NCI-H2107 treated with DMSO at 0.1 percent for 48 hours (cell line): ENCODE results near the gene SYDE1.

Experiments
- DNase-seq: peaks from one replicate; lab custom pipeline; 2025; ENCODE audit not compliant: unreplicated experiment; lab: John Stamatoyannopoulos, UW

Gene SYDE1

DNA sequence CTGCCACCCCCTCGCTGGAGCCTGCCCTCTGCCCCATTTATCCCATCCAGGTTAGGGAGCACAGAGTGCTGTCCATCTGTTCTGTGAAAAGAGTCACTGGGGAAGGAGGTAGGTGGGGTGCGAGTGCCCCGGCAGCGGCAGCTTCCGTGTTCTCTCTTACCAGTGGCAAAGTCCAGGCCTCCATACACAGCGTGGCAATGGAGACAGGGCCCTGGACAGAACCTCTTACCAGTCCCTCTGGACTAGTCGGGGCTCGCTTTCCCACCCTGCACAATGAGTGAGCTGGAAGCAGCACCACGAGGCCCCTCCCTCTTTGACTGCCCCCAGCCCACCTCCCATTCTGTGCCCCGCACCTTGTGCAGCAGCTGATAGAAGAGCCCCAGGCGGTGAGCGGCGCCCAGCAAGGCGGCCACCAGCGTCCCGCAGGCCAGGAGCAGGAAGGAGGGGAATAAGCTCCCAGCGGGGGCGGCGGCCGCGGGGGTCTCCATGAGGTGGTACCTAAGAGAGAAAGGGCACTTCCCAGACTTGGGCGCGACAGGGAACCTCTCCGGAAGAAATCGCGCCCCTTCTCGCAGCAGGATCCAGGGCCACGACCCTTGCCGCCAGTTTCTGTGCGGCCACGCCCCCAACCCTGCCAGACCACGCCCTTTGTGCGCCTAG lies 17.5 kb downstream of the SYDE1 start:
- DNase-seq, result no peak

DNA sequence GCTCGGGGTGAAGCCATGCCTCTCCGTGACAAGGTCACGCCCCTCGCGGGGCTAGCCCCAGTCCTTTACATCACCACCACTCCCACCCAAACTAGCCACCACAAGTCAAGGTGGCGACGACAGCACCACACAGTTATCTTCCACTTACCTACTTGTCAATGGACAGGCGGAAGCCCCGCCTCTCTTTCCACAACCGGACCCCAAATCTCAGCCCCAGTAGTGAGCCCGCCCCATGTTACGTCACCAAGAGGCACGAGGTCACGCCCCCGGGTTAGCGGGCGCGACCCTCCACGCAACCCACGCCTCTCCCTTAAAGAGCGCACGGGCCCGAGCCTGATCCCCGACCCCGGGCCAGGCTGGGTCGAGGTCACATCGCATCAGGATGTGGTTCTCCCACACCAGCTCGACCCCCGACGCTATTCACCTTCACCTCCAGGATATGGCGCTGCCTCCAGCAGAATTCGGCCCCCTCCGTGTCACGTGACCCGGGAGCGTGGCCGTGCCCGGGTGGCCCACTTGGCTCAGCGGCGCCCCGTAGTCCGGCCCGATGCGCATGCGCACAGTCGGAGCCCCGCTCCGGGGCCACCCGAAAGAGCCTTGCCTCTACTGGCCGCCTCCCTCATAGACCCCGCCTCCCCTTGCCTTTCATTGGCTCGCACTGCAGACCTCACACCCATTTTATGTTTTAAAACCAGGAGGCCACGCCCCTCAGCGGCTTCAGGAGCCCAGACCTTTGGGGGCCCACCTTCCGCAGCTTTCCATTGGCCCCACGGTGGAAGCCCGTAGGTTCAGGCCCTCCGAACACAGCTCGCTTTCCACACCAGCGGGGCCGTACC lies 18.2 kb downstream of the SYDE1 start:
- DNase-seq, result peak; percentile 96

DNA sequence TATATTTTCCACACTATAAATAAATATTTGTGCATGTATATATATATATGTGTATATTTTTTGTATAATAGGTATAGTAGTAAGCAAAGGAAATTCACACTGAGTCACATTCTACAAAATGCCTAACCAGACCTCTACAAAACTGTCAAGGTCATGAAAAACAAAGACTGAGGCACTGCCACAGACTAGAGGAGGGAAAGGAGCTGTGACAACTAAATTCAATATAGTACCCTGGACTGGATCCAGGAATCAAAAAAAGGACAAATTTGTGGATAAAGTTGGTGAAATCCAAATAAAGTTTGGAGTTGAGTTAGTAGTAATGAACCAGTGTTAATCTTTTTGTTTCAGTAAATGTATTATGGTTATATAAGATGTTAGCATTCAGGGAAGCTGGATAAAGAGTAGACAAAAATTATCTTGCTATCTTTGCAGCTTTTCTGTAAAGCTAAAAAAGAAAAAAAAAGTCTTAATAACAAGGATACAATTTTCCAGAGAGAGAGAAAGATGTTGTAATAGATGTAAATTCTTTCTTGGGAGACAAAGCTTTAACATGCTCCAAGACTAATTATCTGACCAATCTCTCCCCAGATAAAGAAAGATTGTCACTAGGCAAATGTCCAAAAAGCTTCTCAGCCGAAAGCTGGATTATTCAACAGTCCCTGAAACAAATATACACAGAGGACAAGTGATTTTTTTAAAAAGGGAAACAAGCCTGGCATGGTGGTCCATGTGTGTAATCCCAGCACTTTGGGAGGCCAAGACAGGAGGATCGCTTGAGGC lies 19.1 kb downstream of the SYDE1 start:
- no peak for DNase-seq

DNA sequence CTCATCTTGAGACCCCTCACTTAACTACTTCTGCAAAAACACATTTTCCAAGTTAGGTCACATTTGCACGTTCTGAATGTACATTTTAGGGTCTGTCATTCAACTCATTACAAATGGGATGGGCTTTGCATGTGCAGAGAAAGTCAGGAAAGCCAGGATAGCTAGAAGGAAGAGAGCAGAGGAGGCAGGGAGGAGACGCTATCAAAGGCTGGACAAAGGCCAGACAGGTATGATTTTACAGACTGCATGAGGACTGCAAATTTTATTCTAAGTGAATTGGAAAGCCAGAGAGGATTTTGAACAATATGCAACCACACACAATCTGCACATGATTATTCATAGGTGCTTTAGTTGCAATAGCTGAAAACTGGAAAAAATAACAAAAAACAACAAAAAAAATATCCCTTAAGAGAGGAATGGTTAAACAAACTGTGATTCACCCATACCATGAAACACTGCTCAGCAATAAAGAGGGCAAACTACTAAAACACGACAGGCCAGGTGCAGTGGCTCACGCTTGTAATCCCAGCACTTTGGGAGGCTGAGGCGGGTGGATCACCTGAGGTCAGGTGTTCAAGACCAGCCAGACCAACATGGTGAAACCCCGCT lies 21.1 kb downstream of the SYDE1 start:
- DNase-seq, result no peak

DNA sequence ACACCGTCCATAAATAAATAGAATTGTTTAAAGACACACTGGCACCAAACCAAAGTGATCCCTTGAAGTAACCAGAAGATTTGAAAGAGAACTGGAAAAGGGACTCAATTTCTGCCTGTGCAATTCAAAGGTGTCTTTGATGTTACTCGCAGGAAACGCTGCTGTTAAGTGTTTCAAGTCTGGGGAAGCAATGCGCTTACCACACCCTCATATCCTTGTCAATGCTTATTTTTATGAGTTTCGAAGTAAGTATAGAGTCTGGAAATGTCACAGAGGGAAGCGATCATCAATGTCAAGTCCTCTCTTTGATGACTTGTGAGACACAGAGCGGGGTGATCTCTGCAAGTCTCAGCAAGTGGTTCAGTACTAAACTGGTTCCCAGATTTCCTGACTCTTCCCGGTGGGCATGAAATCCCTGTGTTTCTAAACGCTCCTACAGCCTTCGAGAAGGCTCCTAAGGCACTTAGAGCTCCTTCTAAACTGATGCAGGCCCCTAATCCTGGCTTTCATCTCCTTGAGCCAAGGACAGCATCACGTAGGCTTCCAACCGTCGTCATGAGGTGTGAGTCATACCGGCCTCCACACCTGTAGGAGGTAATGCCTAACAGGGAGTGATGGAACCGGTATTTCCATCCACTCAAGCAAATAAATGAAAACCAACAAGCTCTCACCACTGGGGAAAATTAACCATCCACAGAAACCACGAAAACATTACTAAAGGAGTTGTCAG lies 22.8 kb downstream of the SYDE1 start:
- no peak for DNase-seq

DNA sequence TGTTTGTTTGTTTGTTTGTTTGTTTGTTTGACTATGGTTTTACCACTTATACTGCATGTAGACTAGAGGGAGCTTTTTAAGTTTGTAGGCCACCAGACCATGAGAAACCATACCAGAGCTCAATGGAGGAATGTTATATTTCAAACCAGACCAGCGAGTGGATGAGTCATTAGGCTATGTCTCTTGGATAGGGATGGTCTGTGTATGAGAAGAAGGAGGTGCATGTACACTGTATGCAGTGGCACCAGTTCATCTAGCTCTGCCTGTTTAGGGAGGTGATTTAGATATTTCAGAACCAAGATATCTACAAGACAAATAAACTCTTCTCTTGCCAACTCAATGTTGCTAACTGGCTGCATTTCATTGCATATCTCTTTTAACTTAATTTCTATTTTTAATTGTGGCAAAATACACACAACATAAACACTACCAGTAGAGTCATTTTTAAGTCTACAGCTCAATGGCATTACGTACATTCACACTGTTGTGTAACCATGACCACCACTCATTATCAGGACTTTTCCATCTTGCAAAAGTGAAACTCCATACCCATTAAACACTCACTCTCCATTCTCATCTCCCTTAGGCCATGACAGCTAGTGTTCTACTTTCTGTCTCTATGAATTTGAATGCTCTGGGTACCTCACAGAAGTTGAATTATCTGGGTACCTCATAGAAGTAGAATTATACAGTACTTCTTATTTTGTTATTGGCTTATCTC lies 29.2 kb downstream of the SYDE1 start:
- DNase-seq, result no peak

DNA sequence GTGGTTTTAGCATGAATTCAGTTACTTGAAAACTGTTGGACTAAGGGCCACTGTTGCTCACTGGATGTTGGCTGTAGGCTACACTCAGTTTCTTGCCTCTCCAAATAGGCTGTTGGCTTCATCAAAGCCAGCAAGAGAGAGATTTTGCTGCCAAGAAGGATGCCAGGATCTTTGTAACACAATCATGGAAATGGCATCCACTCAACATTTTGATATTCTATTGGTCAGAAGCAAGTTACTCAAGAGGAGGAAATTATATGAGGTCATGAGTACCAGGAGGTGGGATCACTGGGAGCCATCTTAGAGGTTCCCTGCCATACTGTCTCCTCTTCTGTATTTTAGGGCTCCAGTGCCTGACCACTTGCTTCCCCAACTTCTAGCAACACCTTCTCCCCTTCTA lies 30.6 kb downstream of the SYDE1 start:
- DNase-seq, result no peak

DNA sequence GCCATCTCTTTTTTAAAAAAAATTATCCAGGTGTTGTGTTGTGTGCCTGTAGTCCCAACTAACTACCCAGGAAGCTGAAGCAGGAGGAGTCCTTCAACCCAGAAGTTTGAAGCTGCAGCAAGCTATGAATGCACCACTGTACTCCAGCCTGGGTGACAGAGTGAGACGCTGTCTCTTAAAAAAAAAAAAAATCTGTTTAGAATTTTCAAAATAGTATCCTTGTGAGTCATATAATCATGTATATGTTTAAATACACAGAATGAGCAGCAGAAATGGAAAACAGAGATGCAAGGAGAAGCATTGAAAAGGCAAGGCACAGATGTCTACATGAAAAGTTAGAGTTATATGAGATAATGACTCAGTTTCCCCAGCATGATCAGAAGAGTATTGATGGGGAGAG lies 31.2 kb downstream of the SYDE1 start:
- DNase-seq, result no peak

DNA sequence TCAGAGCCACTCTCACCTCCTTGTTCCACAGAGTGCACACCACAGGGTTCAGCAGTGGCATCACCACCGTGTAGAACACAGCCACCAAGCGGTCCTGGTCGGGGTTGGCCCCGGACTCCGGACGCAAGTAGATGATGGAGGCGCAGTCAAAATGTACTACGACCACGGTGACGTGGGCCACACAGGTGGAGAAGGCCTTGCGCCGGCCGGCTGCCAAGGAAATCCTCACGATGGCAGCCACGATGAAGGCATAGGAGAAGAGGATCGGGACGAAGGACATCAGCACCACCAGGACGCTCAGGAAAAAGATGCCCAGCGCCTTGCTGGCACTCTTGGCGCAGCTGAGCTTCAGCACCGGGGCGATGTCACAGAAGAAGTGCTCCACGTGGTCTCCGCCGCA lies 33.9 kb downstream of the SYDE1 start:
- DNase-seq, result no peak

DNA sequence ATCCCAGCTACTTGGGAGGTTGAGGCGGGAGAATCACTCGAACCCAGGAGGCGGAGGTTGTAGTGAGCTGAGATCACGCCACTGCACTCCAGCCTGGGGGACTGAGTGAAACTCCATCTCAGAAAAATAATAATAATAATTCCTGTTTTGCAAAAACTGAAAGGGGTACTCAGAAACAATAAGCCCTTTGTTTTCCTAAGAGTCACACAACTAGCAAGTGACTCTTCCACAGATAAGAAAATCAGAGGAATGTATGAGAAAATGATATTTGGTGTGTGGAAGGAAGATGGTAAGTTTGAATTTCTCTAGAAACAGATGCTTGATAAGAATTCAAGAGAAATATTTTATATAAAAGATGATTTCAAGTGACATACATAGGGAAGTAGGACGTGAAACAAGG lies 35.1 kb downstream of the SYDE1 start:
- DNase-seq, result no peak

DNA sequence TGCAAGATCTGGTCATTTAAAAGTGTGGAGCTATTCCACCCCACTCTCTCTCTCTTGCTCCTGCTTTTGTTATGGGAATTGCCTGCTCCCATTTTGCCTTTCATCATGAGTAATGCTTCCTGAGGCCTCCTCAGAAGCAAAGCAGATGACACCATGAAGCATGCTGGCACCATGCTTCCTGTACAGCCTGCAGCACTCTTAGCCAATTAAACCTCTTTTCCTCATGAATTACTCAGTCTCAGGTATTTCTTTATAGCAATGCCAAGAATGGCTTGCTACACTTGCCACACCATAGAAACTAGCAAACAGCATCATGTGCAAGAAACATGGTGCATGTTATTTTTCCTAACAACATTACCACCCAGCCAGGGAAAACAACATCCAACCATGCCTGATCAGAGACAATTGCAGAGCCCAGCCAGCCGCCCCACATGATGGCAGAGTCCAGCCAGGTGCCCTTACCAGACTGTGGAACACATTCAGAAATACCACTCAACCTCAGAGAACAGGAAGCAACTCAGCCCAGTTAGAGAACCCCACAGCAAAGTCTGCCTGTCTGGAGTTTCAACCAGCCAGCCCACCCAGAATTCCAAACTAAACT lies 36.9 kb downstream of the SYDE1 start:
- DNase-seq, result no peak

DNA sequence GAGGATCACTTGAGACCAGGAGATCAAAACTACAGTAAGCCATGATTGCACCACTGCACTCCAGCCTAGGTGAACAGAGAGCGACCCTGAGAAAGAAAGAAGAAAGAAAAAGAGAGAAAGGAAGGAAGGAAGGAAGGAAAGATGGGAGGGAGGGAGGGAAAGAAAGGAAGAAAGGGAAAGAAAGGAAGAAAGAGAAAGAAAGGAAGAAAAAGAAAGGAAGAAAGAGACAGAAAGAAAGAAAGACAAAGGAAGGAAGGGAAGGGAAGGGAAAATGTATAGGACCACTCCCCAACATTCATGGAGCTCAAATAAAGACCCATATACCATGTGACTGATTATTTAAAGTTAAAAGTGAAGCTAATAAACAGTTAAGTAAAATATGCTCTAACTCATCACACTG lies 39.9 kb downstream of the SYDE1 start:
- no peak for DNase-seq

DNA sequence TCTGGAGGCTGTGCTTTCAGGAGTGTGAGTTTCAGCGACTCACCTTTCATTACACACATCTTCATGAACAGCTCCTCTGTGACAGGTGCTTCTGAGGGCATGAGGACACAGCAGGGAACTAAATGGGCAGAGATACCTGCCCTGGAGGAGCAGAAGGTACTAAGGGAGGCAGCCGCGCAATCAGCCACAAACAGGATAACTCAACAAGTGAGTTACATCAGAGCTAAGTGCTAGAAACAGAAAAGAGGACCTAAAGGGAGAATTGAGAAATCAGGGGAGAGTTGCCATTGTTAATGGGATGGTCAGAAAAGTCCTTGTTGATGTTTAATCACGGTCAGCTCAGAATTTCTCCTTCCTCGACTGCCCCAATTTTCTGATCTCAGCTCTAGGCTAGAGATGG lies 42.5 kb downstream of the SYDE1 start:
- no peak for DNase-seq

DNA sequence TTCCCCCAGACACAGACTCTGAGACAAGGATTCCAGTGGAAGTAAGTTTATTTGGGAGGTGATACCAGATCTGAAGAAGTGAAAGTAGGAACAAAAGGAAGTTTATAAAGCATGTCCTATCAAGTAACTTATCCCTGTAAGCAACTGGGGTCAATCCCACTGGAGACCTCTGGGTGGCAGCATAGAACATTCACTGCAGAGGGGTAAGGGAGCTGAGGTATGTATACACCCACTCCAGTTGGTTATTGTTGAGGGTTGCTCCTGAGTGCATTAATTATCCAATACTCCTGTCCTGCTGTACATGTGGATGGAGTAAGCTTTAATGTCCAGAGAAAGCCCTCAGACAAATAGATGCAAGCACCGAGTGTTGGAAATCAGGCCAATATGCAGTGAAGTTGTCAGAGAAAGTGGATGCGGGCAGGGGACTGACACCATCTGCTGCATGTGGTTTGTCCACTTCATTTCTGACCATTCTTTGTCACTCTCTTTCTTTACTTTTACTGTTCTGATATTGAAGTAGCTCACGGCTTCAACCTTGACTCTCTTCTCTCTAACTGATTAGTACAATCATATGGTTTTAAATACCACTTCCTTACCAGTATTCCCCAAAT lies 46.9 kb downstream of the SYDE1 start:
- DNase-seq, result peak; percentile 8

DNA sequence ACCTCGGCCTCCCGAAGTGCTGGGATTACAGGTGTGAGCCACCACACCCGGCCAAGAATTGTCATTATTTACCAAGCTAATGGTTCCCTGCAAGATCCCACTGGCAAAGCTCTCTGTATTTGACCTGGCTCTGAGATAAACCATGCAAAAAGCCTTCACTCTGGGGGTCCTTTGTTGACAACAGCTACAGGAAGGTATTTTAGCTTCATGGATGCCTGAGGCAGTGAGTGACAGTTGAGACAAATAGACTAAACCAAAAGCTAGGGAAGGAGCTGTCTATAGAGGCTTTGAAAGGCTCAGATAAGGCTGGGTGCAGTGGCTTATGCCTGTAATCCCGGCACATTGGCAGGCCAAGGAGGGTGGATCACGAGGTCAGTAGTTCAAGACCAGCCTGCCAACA lies 48.1 kb downstream of the SYDE1 start:
- no peak for DNase-seq

DNA sequence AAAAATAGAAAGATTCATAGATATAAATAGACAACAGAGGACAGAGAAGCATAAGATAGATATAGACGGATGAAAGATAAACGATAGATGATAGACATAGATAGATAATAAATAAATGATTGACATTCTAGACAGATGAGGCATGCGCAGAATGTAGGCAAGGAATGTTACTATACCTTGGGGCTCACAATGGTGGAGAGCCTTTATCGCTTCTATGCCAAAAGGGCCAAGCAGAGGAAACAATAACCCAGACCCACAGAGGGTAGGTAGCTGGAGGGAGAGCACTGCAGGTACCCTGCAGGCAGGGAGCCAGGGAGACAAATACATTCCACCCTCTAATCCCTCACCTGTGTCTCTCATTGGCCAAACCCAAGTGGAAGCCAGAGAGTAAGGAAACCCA lies 49.2 kb downstream of the SYDE1 start:
- no peak for DNase-seq

DNA sequence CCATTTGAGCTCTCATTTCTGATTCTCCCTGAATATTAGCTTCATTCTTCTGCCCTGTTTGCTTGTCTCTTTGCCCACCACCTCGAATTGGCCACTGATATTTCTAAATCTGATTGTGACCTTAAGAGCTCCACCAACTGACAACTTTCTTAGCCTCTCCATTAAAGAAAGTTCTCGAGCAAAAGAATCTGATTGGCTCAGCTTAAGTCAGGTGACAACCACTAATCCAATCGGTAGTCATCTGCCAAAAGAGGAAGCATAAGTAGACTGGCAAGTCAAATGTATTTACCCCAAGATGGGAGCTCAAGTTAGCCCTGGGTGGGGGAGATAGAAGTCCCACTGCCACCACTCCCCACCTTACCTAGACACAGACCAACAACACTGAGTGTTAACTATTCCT lies 52.0 kb downstream of the SYDE1 start:
- DNase-seq, result no peak

DNA sequence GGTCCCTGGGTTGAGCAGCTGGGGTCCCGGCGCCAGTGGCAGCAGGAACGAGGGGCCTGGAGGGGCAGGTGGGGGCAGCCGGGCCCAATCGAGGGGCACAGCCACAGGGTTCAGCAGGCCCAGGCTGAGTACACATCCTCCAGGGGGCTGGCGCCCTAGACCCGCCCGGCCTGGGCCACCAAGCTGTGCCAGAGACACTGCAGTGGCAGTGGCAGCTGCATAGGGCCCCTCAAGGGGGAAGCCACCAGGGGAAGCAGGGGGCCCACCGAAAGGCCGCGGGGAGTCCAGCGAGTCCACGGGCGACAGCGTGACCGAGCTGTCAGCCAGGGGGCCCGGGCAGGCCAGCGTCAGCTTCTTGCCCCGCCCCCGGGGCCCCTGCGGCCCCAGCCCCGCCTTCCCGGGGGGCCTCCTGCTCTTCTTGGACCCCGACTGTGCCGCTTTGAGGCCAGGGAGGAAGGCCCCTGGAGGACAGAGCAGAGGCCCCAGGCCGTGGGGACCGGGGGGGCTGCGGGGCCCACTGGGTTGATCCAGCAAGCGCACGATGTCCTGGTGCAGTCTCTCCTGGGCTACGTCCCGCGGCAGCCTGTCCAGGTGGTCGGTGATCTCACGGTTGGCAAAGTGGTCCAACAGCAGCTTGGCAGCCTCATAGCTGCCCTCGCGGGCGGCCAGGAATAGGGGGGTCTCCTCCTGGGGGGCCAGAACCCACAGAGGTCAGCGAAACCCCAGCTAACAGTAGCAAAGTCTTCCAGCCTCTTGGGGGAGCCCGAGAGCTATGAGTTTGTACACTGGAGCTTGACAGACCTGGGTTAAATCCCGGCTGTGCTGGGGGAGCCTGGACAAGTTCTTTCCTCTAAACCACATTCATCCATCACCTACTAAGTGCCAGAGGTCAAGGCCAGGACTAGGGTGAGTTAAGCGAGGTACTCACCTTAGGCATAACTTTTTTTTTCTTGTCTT lies 54.1 kb downstream of the SYDE1 start:
- DNase-seq, result peak; percentile 35
